Loucy (cell line): Measurements from ENCODE around the gene CIAPIN1.
A peak's percentile ranks its signal among the peaks of the same experiment; 100 is the strongest.

Experiments used
- H2AFZ ChIP-seq: fragments of 200-600 bp; sonication (generic); 2 replicates; pipeline ENCODE4 v1.6.0; 2016; ENCODE audit warnings: antibody characterized with exemption, mild to moderate bottlenecking, low read length, moderate library complexity
- H3F3A ChIP-seq: fragments of 200-600 bp; 2 replicates; pipeline ENCODE4 v1.6.0; 2016; ENCODE audit warnings: antibody characterized with exemption, low read depth, mild to moderate bottlenecking
- H3K27me3 ChIP-seq: fragments of 200-600 bp; sonication (generic); 2 replicates; pipeline ENCODE4 v1.6.1; 2014; ENCODE audit warnings: low read length, mild to moderate bottlenecking; ENCODE audit not compliant: insufficient read depth, poor library complexity, severe bottlenecking
- H3K36me3 ChIP-seq: fragments of 200-600 bp; sonication (generic); 2 replicates; pipeline ENCODE4 v1.6.1; 2016; ENCODE audit warnings: low read length; ENCODE audit not compliant: insufficient read depth
- H3K4me1 ChIP-seq: fragments of 200-600 bp; sonication (generic); 2 replicates; pipeline ENCODE4 v1.5.1; 2014; ENCODE audit warnings: low read length, mild to moderate bottlenecking; ENCODE audit not compliant: insufficient read depth, poor library complexity, severe bottlenecking
- H3K4me2 ChIP-seq: fragments of 200-600 bp; sonication (generic); 2 replicates; pipeline ENCODE4 v1.6.0; 2014; ENCODE audit warnings: antibody characterized with exemption, low read length, low read depth, mild to moderate bottlenecking; ENCODE audit not compliant: poor library complexity, severe bottlenecking
- H3K4me3 ChIP-seq: fragments of 200-600 bp; sonication (generic); 2 replicates; pipeline ENCODE4 v1.5.1; 2014; ENCODE audit warnings: low read length, mild to moderate bottlenecking, mixed read lengths; ENCODE audit not compliant: poor library complexity, severe bottlenecking
- H3K79me2 ChIP-seq: fragments of 200-600 bp; sonication (generic); 2 replicates; pipeline ENCODE4 v1.6.1; 2014; ENCODE audit warnings: low read length; ENCODE audit not compliant: insufficient read depth
- H3K9ac ChIP-seq: fragments of 200-600 bp; sonication (generic); 2 replicates; pipeline ENCODE4 v1.6.0; 2014; ENCODE audit warnings: mild to moderate bottlenecking, low read depth, low read length, moderate library complexity; ENCODE audit not compliant: poor library complexity, severe bottlenecking
- H3K9me2 ChIP-seq: fragments of 200-600 bp; sonication (generic); replicated peaks from 2 replicates; pipeline ENCODE4 v1.6.1; 2016; ENCODE audit warnings: low read depth, low read length, mixed read lengths
- H3K9me3 ChIP-seq: fragments of 200-600 bp; sonication (generic); 2 replicates; pipeline ENCODE4 v1.6.1; 2014; ENCODE audit warnings: mild to moderate bottlenecking, antibody characterized with exemption, low read length, low read depth; ENCODE audit not compliant: insufficient read depth
- H4K20me1 ChIP-seq: fragments of 200-600 bp; sonication (generic); 2 replicates; pipeline ENCODE4 v1.6.0; 2014; ENCODE audit warnings: antibody characterized with exemption, low read length, mild to moderate bottlenecking; ENCODE audit not compliant: insufficient read depth, poor library complexity, severe bottlenecking
- CTCF ChIP-seq: fragments of 200-600 bp; sonication (generic); conservative IDR thresholded peaks from 2 replicates; pipeline ENCODE4 v1.5.1; 2014; ENCODE audit warnings: mild to moderate bottlenecking, antibody characterized with exemption, low read length
- EZH2phosphoT487 ChIP-seq: fragments of 200-600 bp; IDR thresholded peaks from 2 replicates; pipeline ENCODE4 v1.6.1; 2018; ENCODE audit warnings: antibody characterized with exemption, mild to moderate bottlenecking, moderate library complexity, borderline replicate concordance

CIAPIN1 gene

DNA sequence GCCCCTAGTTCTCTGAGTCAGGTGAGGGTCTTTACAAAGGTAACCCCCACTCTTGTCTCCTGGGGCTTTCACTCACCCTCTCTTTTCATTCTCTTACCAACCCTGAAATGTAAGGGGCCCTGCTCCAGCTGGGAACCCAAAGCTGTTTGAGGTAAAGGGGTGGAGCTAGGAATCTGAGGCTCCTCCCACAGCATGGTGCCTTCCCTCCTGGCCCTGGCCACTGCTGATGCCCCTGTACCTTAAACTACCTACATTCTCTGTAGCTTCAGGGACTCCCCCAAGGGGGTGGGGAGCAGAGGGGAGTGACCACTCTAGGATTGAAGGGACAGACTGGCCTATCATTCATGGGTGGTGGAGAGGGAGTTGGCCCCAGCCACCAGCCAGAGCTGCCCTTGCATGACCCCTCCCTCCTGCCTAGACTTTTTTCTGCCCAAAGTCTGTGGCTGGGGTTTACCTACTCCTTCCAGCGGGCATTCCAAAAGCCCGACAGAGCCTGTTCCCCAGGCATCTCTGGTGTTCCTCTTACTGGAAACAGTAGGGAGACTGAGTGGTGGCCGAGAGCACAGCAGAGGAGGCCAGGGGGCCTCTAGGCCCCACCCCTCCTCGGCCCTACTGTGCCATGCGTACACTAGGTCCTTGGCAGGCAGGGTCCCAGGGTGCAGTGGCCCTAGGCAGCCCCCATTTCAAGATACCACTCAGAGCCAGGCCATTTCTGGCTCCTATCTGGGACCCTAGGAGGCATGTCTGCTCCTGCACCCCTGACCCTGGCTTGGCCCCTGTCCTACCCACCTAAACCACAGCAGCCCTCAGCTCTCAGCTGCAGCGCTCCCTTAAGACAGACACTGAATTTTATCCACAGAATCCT lies 29.6 kb upstream of the CIAPIN1 start:
- Histone ChIP-seq H3K4me2 (peak overlapping the region; percentile 63), H4K20me1 (no peaks in the 10 kb centered on the region), H3K9me3 (no peaks in the 10 kb centered on the region), H3K79me2 (no peaks in the 10 kb centered on the region), H3K27me3 (no peaks in the 10 kb centered on the region), H3K9me2 (no peaks in the 10 kb centered on the region), H3F3A (no peaks in the 10 kb centered on the region), H3K36me3 (peaks cover 29% of the 10 kb centered on the region; the same call in 1 of the 2 replicates), H3K4me3 (peak overlapping the region; percentile 37), H3K9ac (peak overlapping the region; percentile 47), H3K4me1 (peaks cover 45% of the 10 kb centered on the region), H2AFZ (no peak overlapping the region)
- TF ChIP-seq EZH2phosphoT487 = no peak
- no peak for TF ChIP-seq CTCF

GRCh38 chr16:57475711-57476339 lies 28.6 kb upstream of the CIAPIN1 start:
- no peaks in the 10 kb centered on the region for H3K79me2 ChIP-seq
- H4K20me1 ChIP-seq = no peaks in the 10 kb centered on the region
- no peaks in the 10 kb centered on the region for H3K9me2 ChIP-seq
- peak overlapping the region; percentile 56 for H3K4me3 ChIP-seq
- peak overlapping the region; percentile 63 for H3K4me2 ChIP-seq
- no peaks in the 10 kb centered on the region for H3K27me3 ChIP-seq
- no peaks in the 10 kb centered on the region for H3F3A ChIP-seq
- TF ChIP-seq CTCF = peak; percentile 91
- TF ChIP-seq EZH2phosphoT487 = no peak
- peak overlapping the region; percentile 49 for H3K9ac ChIP-seq
- no peaks in the 10 kb centered on the region for H3K9me3 ChIP-seq
- peaks cover 37% of the 10 kb centered on the region; the same call in 1 of the 2 replicates for H3K36me3 ChIP-seq
- H3K4me1 ChIP-seq = peaks cover 45% of the 10 kb centered on the region
- peak overlapping the region; percentile 23 for H2AFZ ChIP-seq

- H4K20me1 ChIP-seq = no peaks in the 10 kb centered on the region
- H3K79me2 ChIP-seq = no peaks in the 10 kb centered on the region
- no peaks in the 10 kb centered on the region for H3F3A ChIP-seq
- no peaks in the 10 kb centered on the region for H3K27me3 ChIP-seq
- H2AFZ ChIP-seq = no peak overlapping the region
- H3K9ac ChIP-seq = peak overlapping the region; percentile 49
- H3K36me3 ChIP-seq = peaks cover 45% of the 10 kb centered on the region; the same call in 1 of the 2 replicates
- peaks cover 45% of the 10 kb centered on the region for H3K4me1 ChIP-seq
- H3K4me3 ChIP-seq = peak overlapping the region; percentile 56
- TF ChIP-seq EZH2phosphoT487 (no peak), CTCF (no peak)
- no peaks in the 10 kb centered on the region for H3K9me2 ChIP-seq
- H3K9me3 ChIP-seq = no peaks in the 10 kb centered on the region
- H3K4me2 ChIP-seq = peak overlapping the region; percentile 63
These were observed 27.8 kb upstream of the CIAPIN1 start for GRCh38 chr16:57474671-57475661.
